Skeletal muscle cell (primary cell): ENCODE measurements around the gene RNF215.

ENCODE experiments used
- DNase-seq: peaks from one replicate; pipeline ENCODE4 v3.0.0-alpha.2; 2010; ENCODE audit warnings: low read depth
- H3K4me3 ChIP-seq: 2 replicates; pipeline ENCODE4 v1.5.1; 2011; ENCODE audit warnings: low read depth, mild to moderate bottlenecking, control low read depth, low read length, moderate library complexity

Gene RNF215

GRCh38 chr22:30371321-30371720, 15.9 kb downstream of the RNF215 start:
- DNase-seq = no peak

DNA sequence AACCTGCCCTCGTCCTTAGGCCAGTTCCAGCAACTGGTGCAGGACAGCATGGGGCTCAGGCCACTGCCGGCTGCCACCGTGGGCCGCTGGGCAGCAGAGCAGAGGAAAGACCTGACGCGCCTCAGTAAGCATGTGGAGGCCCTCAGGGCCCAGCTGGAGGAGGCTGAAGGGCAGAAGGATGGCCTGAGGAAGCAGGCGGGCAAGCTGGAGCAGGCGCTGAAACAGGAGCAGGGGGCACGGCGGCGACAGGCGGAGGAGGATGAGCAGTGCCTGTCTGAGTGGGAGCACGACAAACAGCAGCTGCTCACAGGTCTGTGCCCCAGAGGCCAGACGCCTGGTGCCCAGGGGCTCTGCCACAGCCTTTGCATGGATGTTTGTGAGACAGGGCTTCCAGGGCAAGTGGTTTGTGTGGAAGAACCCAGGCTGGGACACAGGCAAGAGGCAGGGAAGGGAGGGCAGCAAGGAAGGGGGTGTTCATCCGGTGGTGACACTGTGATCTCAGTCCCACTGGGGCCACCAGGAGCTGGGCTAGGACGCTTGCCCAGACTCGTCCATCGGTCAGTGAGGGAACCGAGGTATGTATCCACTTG, 16.5 kb downstream of the RNF215 start:
- H3K4me3 ChIP-seq = no peak overlapping the region
- no peak for DNase-seq

More at GRCh38 chr22:30371321-30371720, 15.9 kb downstream of the RNF215 start:
- no peak overlapping the region for H3K4me3 ChIP-seq

DNA sequence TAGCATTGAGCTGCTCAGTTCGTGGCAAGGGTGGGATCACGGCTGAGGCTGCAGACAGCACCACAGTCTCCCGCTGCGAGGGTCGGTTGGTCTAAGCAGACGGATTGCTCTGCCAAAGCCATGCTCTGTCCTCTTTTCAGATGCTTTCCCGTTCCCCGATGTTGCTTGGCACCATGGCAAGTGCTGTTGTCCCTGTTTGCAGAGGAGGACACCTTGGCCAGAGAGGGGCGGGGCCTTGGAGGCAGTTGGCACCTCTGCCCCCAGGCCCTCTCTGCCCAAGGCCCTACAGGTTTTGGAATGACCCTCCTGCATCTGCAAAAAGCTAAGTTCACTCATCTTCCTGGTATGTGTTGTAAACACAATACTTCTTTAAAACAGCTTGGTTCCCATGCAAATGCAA, 18.8 kb downstream of the RNF215 start:
- no peak overlapping the region for H3K4me3 ChIP-seq
- DNase-seq = no peak

GRCh38 chr22:30365891-30366290, 21.3 kb downstream of the RNF215 start:
- no peak for DNase-seq
- H3K4me3 ChIP-seq = no peak overlapping the region

GRCh38 chr22:30362651-30363281, 24.4 kb downstream of the RNF215 start:
- H3K4me3 ChIP-seq = no peak overlapping the region
- no peak for DNase-seq

DNA sequence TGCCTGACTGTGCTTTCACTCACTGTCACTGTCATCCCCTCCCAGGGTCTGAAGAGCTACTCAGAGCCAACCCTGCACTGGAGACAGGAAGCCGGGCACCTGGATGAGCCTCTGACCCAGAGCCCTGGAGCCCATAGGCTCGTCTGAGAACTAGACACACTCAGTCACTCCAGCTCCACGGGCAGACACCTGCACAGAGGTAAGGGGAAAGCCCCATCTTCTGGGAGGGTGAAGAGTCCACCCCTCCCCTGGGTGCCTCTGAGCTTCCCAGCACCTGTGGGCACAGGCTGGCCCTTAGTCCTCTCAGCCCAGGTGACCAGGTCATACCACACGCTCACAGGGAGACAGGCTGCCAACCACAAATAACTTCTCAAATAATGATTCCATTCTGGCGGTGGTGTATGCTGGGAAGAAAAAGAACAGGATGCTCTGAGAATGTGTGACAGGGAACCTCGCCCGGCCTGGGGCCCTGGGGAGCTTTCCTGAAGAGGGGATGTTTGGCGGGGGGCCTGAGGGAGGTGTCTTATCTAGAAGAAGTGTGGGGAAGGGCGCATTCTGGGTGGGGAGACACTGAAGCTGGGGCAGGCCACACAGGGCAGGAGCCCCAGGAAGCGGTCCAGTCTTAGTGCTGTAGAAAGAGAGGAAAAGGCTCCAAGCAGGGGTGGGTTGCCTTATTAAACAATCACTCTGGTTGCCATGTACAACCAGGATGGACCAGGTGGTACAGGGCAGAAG, 25.1 kb downstream of the RNF215 start:
- no peak overlapping the region for H3K4me3 ChIP-seq

DNA sequence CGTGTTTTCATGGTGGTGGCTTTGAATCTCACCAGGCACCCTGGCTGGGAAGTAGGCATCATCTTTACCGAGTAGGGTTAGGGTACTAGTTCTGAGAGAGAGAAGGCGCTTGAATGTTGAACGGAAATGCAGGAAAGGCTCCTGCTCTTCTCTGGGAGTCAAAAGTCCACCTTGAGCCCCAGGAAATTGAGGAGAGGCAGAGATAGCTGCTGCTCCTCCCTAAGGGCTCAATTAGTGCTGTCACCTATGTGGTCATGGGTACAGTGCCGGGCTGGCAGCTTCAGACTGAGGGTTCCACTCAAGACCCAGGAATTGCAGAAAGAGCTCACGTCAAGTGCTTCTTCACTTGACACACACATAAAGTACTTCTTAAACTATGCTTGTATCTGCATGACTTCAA, 28.7 kb downstream of the RNF215 start:
- DNase-seq = no peak
- no peak overlapping the region for H3K4me3 ChIP-seq

More for the DNA sequence above, 25.1 kb downstream of the RNF215 start:
- no peak for DNase-seq

GRCh38 chr22:30357650-30358215, 29.5 kb downstream of the RNF215 start:
- H3K4me3 ChIP-seq = peak overlapping the region; percentile 93
- no peak for DNase-seq

GRCh38 chr22:30357236-30357570, 30.0 kb downstream of the RNF215 start:
- no peak for DNase-seq
- peak overlapping the region; percentile 93 for H3K4me3 ChIP-seq

- peak within 1 kb of the TSS; percentile 93 for H3K4me3 ChIP-seq
- DNase-seq = peak; percentile 69
Observed at GRCh38 chr22:30356449-30357235, 30.6 kb downstream of the RNF215 start, which contains the start of the genes CCDC157 and SF3A1. Gene CCDC157, plus strand, starts transcription at chr22:30357007. Its CDS starts 8,994 bp downstream, at chr22:30366001. Gene SF3A1, minus strand, starts transcription at chr22:30356894. Its CDS starts 102 bp downstream, at chr22:30356792.

- no peak overlapping the region for H3K4me3 ChIP-seq
- DNase-seq = no peak
Observed at GRCh38 chr22:30354644-30355043, 32.6 kb downstream of the RNF215 start.

DNA sequence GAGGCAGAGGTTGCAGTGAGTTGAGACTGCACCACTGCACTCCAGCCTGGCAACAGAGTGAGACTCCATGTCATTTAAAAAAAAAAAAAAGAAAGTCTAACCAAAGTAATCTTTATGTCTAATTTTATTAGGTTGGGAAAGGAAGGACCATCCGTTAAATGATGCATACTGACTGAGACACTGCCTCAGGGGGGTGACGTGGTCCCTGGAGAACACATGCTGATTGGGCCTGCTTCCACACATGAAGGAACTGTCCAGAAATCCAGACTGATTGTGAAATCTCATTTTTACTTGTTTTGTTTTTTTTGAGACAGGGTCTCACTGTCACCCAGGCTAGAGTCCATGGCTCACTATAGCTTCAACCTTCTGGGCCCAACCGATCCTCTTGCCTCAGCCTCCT, 36.0 kb downstream of the RNF215 start:
- DNase-seq = no peak
- no peak overlapping the region for H3K4me3 ChIP-seq

GRCh38 chr22:30348809-30349208, 38.4 kb downstream of the RNF215 start:
- no peak overlapping the region for H3K4me3 ChIP-seq
- no peak for DNase-seq

DNA sequence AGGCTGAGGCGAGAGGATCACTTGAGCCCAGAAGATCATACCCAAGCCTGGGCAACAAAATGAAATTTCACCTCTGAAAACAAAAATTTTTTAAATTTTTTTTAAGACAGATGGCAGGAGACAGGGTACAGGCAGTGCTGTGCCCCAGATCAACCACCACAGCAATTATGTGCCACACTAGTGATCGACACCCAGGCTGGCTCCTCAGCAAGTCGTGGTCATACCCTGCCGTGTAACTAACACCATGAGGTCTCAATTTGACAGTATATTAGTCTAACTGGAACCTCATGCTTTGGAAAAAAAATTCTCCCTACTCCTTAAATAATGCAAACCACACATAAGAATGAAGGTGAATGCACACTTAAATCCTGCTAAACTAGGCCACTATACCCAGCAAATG, 38.8 kb downstream of the RNF215 start:
- H3K4me3 ChIP-seq = no peak overlapping the region
- DNase-seq = no peak

GRCh38 chr22:30347255-30347892, 39.8 kb downstream of the RNF215 start:
- no peak for DNase-seq
- no peak overlapping the region for H3K4me3 ChIP-seq

DNA sequence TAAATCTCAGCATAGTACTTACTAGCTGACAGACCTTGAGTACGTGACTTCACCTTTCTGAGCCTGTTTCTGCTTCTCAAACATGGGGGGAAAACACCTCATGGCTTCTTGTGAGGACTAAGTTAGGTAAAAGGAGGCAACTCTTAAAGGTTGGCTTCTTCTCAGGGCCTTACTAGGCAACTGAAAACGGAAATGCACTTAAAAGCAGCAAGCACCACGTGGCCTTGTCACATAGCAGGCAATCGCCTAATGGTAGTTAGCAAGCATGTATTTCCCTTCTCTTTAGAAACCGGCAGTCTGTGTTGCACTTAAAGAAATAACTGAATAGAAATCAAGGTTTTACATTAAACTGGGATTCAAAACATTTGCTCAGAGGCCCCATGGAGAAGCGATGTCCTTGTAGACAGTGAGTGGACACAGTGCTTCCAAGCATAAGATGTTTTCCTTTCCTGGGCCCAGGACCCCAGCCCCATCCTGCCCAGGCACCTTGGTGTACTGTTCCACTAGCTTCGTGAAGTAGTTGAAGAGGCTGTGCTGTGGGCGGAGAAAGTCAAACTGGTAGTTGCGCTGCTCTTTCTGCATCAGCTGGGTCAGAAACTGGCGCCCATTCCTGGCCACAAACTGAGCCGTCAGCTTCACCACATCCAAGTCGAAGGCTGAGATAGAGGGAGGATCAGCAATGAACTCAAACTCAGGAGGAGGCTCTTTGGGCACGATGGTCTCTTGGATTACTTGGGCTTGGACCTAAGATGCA, 42.6 kb downstream of the RNF215 start:
- no peak overlapping the region for H3K4me3 ChIP-seq
- DNase-seq = no peak

GRCh38 chr22:30340911-30341685, 46.1 kb downstream of the RNF215 start:
- no peak for DNase-seq
- H3K4me3 ChIP-seq = no peak overlapping the region

- no peak overlapping the region for H3K4me3 ChIP-seq
- no peak for DNase-seq
Observed at GRCh38 chr22:30338802-30339201, 48.4 kb downstream of the RNF215 start.
